ENCODE results near the gene IQUB.

Gene IQUB

DNA sequence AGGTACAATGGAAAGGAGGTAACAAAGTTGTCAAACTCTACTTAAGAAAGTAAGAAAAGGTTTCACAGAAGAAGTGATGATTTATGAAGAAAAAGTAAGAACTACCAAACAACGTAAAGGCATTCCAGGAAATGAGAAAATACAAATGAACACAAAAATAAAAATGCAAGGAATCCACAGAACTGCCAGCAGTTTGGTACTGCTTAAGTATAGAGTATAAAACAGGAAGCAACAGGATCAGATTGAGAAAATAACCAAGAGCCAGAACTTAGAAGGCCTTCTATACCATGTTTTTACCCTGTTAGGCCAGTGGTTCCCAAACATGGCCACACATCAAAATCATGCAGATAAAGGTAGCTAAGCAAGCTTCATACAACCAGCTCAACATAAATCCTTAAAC, 14.0 kb upstream of the IQUB start:
- no peak for DNase-seq (ENCODE audit: low read depth)
- no peak overlapping the region for H3K4me3 ChIP-seq (ENCODE audit: low read depth, low read length)
- TF ChIP-seq, protein P1, sequence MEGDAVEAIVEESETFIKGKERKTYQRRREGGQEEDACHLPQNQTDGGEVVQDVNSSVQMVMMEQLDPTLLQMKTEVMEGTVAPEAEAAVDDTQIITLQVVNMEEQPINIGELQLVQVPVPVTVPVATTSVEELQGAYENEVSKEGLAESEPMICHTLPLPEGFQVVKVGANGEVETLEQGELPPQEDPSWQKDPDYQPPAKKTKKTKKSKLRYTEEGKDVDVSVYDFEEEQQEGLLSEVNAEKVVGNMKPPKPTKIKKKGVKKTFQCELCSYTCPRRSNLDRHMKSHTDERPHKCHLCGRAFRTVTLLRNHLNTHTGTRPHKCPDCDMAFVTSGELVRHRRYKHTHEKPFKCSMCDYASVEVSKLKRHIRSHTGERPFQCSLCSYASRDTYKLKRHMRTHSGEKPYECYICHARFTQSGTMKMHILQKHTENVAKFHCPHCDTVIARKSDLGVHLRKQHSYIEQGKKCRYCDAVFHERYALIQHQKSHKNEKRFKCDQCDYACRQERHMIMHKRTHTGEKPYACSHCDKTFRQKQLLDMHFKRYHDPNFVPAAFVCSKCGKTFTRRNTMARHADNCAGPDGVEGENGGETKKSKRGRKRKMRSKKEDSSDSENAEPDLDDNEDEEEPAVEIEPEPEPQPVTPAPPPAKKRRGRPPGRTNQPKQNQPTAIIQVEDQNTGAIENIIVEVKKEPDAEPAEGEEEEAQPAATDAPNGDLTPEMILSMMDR (IDR thresholded peaks at IDR 0.05; ENCODE audit: insufficient read depth, low read depth, low read length, missing control alignments), result no peak

- TF ChIP-seq, protein P1 (IDR thresholded peaks at IDR 0.05; ENCODE audit: insufficient read depth, low read depth, low read length, missing control alignments), result no peak
- no peak overlapping the region for H3K4me3 ChIP-seq (ENCODE audit: low read depth, low read length)
- DNase-seq (ENCODE audit: low read depth), result no peak
These were observed 5.5 kb upstream of the IQUB start for GRCh38 chr7:123539871-123540270.

DNA sequence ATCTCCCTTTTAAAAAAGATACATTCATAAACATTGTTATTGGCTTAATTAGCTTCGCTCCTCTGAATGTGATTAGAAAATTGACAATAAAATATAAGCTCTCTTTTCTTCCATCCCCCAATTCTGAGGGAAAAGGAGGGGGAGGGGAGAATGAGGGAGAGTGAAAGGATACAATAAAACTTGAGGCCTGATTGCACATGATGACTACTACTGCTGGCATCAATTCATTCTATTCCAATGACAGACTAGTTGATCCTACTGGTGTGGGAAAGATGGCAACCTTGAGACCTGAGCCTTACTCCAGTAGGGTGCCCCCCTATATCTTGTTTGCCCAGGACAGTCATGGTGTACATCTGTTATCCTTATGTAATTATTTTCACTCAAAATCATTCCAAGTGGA, 4.5 kb upstream of the IQUB start:
- no peak overlapping the region for H3K4me3 ChIP-seq (ENCODE audit: low read depth, low read length)
- TF ChIP-seq, protein P1 (IDR thresholded peaks at IDR 0.05; ENCODE audit: insufficient read depth, low read depth, low read length, missing control alignments), result no peak
- no peak for DNase-seq (ENCODE audit: low read depth)

DNA sequence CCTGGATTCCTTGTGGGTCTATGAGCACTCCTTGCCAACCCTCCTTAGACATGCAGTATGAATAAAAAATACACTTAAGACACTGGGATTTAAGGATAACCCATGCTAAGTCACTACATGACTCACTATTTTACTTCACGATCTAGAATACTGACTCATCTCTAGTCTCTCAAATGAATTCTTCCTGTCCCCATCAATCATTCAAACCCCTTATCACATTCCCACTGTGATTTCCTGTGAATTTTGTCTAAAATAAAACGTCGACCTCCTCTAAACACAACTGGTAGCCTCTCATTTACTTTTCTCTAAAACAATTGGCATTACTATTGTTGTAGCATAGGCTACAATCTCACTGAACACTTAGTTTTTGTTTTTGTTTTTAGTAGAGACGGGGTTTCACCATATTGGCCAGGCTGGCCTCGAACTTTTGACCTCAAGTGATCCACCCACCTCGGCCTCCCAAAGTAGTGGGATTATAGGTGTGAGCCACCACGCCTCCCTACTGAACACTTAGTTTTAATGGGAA, 3.9 kb upstream of the IQUB start:
- DNase-seq (ENCODE audit: low read depth), result no peak
- TF ChIP-seq, protein P1 (IDR thresholded peaks at IDR 0.05; ENCODE audit: insufficient read depth, low read depth, low read length, missing control alignments), result no peak
- H3K4me3 ChIP-seq (ENCODE audit: low read depth, low read length), result no peak overlapping the region

DNA sequence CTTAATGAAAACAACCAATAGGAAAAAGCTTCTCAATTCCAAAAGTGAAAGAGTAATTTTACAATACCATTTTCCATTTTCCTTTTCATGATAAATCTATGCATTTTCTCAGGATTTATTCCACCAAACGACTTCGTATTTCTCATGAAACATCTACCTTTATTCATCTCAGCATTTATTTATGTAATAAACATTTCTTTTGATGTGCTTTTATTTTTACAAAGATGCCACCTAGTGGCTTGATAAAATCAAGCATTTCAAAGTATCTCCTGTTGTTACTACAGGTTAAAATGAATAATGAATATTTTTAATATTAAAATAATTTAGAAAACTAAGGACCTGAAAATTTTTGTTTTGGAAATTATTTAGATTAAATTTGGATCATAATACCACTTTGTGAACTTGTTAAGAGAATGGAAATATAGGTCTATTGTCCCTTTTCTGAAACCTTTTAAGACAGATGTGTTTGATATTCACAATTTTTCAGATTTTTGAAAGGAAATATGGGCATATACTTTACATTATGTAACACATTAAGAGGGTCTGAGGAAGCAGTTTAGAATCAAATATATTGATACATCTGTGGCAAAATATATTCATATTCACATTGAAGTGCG, 2.7 kb upstream of the IQUB start:
- TF ChIP-seq, protein P1 (IDR thresholded peaks at IDR 0.05; ENCODE audit: insufficient read depth, low read depth, low read length, missing control alignments), result peak; percentile 34
- no peak overlapping the region for H3K4me3 ChIP-seq (ENCODE audit: low read depth, low read length)
- peak; percentile 13 for DNase-seq (ENCODE audit: low read depth)

GRCh38 chr7:123535517-123535916, 1.1 kb upstream of the IQUB start:
- DNase-seq (ENCODE audit: low read depth), result no peak
- peak overlapping the region; percentile 59 for H3K4me3 ChIP-seq (ENCODE audit: low read depth, low read length)
- TF ChIP-seq, protein P1 (IDR thresholded peaks at IDR 0.05; ENCODE audit: insufficient read depth, low read depth, low read length, missing control alignments), result no peak

- TF ChIP-seq, protein P1 (IDR thresholded peaks at IDR 0.05; ENCODE audit: insufficient read depth, low read depth, low read length, missing control alignments), result no peak
- DNase-seq (ENCODE audit: low read depth), result no peak
- peak overlapping the region; percentile 57 for H3K4me3 ChIP-seq (ENCODE audit: low read depth, low read length)
These were observed 439 bp downstream of the IQUB start for GRCh38 chr7:123533929-123534382.

All from GM12865 (cell line).